ENCODE measurements around the gene MR1. TPM values are rescaled to one million over a fixed set of nuclear protein-coding genes. Genes with fewer than 3 reads are reported as not detected.
"Not testable (repeated sequence)": the region's sequence is repeated elsewhere in the genome, so short reads cannot be mapped to it uniquely, and the experiment has no call there.

Gene MR1
- total and polyA plus RNA-seq, 12 donors: 3.9 to 36.1 (median 26.1) TPM

- Histone ChIP-seq H3K27me3 (no peaks in the 10 kb centered on the region), H3K27ac (no peak overlapping the region), H3K4me1 (replicated peaks in 1 of 2) (peaks cover 0 to 5% of the 10 kb centered on the region in 2 donors), H3K4me3 (no peak overlapping the region), H3K9me3 (replicated peaks in 1 of 3) (no peaks in the 10 kb centered on the region), H3K36me3 (replicated peaks in 1 of 2) (no peaks in the 10 kb centered on the region)
- TF ChIP-seq CTCF (IDR thresholded peaks at IDR 0.05) (no peak), POLR2A (IDR thresholded peaks at IDR 0.05) (no peak)
- no peak for DNase-seq
- WGBS, 4 donors: 59 to 94% (median 59%) methylated on average over 3 of the region's 3 CpGs
- intact Hi-C loops (cut with DNase I): no loop called here
Observed at GRCh38 chr1:181057079-181057478, 23.3 kb downstream of the MR1 start.

- DNase-seq: no peak
- no peak overlapping the region for H3K27ac ChIP-seq
- H3K4me1 ChIP-seq (replicated peaks in 1 of 2): peaks cover 0 to 5% of the 10 kb centered on the region in 2 donors
- intact Hi-C loops (cut with DNase I): no loop called here
- no peak for TF ChIP-seq CTCF (IDR thresholded peaks at IDR 0.05)
- TF ChIP-seq POLR2A (IDR thresholded peaks at IDR 0.05): no peak
- H3K36me3 ChIP-seq (replicated peaks in 1 of 2): no peaks in the 10 kb centered on the region
- no peaks in the 10 kb centered on the region for H3K9me3 ChIP-seq (replicated peaks in 1 of 3)
- H3K4me3 ChIP-seq: no peak overlapping the region
- no peaks in the 10 kb centered on the region for H3K27me3 ChIP-seq
Observed at GRCh38 chr1:181059435-181059834, 25.7 kb downstream of the MR1 start.

- Histone ChIP-seq H3K4me1 (replicated peaks in 1 of 2) (peaks cover 0 to 5% of the 10 kb centered on the region in 2 donors), H3K9me3 (replicated peaks in 1 of 3) (no peaks in the 10 kb centered on the region), H3K27me3 (no peaks in the 10 kb centered on the region), H3K36me3 (replicated peaks in 1 of 2) (no peaks in the 10 kb centered on the region), H3K4me3 (no peak overlapping the region), H3K27ac (no peak overlapping the region)
- 92 to 100% (median 96%) methylated on average over 1 of the region's 1 CpG for WGBS, 4 donors
- no peak for DNase-seq
- intact Hi-C loops (cut with DNase I): no loop called here
- TF ChIP-seq POLR2A (IDR thresholded peaks at IDR 0.05): no peak
Observed at GRCh38 chr1:181060066-181060465, 26.3 kb downstream of the MR1 start.

GRCh38 chr1:181060947-181061346 is 27.2 kb downstream of the MR1 start:
- intact Hi-C loops (cut with DNase I); H3K27ac ChIP-seq; H3K36me3 ChIP-seq (replicated peaks in 1 of 2); H3K4me3 ChIP-seq; H3K27me3 ChIP-seq; H3K4me1 ChIP-seq (replicated peaks in 1 of 2); H3K9me3 ChIP-seq (replicated peaks in 1 of 3): not testable (repeated sequence)
- DNase-seq: peak in 1 of 7 donors; percentile 56
- WGBS, 4 donors: 89 to 92% (median 92%) methylated on average over 3 to 4 of the region's 4 CpGs

GRCh38 chr1:181061487-181061886 is 27.7 kb downstream of the MR1 start:
- Histone ChIP-seq H3K27me3 (no peaks in the 10 kb centered on the region), H3K36me3 (replicated peaks in 1 of 2) (no peaks in the 10 kb centered on the region), H3K4me3 (no peak overlapping the region), H3K4me1 (replicated peaks in 1 of 2) (peaks cover 0 to 5% of the 10 kb centered on the region in 2 donors), H3K9me3 (replicated peaks in 1 of 3) (no peaks in the 10 kb centered on the region), H3K27ac (no peak overlapping the region)
- DNase-seq: no peak
- WGBS, 4 donors: 49 to 61% (median 56%) methylated on average over 2 of the region's 2 CpGs
- TF ChIP-seq CTCF (IDR thresholded peaks at IDR 0.05) (no peak), POLR2A (IDR thresholded peaks at IDR 0.05) (no peak)
- intact Hi-C loops (cut with DNase I): no loop called here
